HCT116 (cell line): ENCODE data around the gene SORBS1. TPM values are rescaled to one million over a fixed set of nuclear protein-coding genes. Genes with fewer than 3 reads are reported as not detected.

ENCODE experiments used
- ATAC-seq: fragments of 200-7000 bp; cut with Tn5 transposase; 2 replicates; pipeline ENCODE4 v1.9.1; 2020; ENCODE audit warnings: mild to moderate bottlenecking, moderate library complexity
- BruUV-seq: library from RNA; stranded (reverse); fragments of 400-500 nt; replicated peaks from 2 replicates; lab custom pipeline; 2021; lab: Mats Ljungman, UMichigan
- CTCF ChIA-PET: fragments of 300-600 bp; sonication (Branson Sonifier 250); formaldehyde crosslinking; loops from one replicate; lab custom pipeline; 2021; ENCODE audit warnings: antibody characterized with exemption; lab: Charles Lee
- POLR2A ChIA-PET: fragments of 300-600, 350-600 bp; sonication (Branson Sonifier 250); formaldehyde crosslinking; loops from one replicate; lab custom pipeline; 2021; ENCODE audit warnings: antibody characterized with exemption; lab: Charles Lee
- RAD21 ChIA-PET, 2 experiments: fragments of 300-600 bp; sonication (Branson Sonifier 250); formaldehyde crosslinking; loops; one replicate each; lab custom pipeline; 2023; ENCODE audit warnings: low total read pairs in 2 of 2; ENCODE audit not compliant: uncharacterized antibody in 2 of 2, unreplicated experiment in 2 of 2, low non-redundant PET in 1 of 2; lab: Charles Lee
- DNase-seq: peaks from one replicate; pipeline ENCODE4 v3.0.0-alpha.2; 2010; ENCODE audit warnings: low read depth, low spot score
- H2AFZ ChIP-seq: fragments of 200-600 bp; shearing (Covaris generic), sonication (generic); 2 replicates; pipeline ENCODE4 v1.6.1; 2017; ENCODE audit warnings: low read depth, mixed run types, mixed read lengths, antibody characterized with exemption, low read length; ENCODE audit not compliant: poor library complexity, severe bottlenecking
- H3K27ac ChIP-seq: 2 replicates; pipeline ENCODE4 v1.5.1; 2012; ENCODE audit warnings: low read depth, low read length
- H3K27me3 ChIP-seq: fragments of 200-600 bp; sonication (generic); 2 replicates; pipeline ENCODE4 v1.6.1; 2016; ENCODE audit warnings: mixed run types, low read length, mixed read lengths; ENCODE audit not compliant: insufficient read depth
- H3K36me3 ChIP-seq, 2 experiments: fragments of 200-500 bp in 1 of 2; fragments of 200-600 bp in 1 of 2; sonication (Bioruptor generic) in 1 of 2; sonication (generic) in 1 of 2; 2 replicates each; pipeline versions ENCODE4 v1.5.1 to v1.6.1; 2014 to 2016; ENCODE audit warnings: low read length in 2 of 2, inconsistent platforms in 1 of 2, mixed read lengths in 1 of 2, mixed run types in 1 of 2; ENCODE audit not compliant: insufficient read depth in 2 of 2, control insufficient read depth in 1 of 2
- H3K4me1 ChIP-seq, 2 experiments: fragments of 200-600 bp in 1 of 2; sonication (generic) in 1 of 2; 2 replicates each; pipeline versions ENCODE4 v1.5.1 to v1.6.1; 2012 to 2017; ENCODE audit warnings: low read length in 2 of 2, inconsistent platforms in 1 of 2, mild to moderate bottlenecking in 1 of 2, mixed read lengths in 1 of 2, mixed run types in 1 of 2, moderate library complexity in 1 of 2; ENCODE audit not compliant: insufficient read depth in 2 of 2, control insufficient read depth in 1 of 2
- H3K4me2 ChIP-seq: fragments of 200-600 bp; sonication (generic); 2 replicates; pipeline ENCODE4 v1.6.1; 2017; ENCODE audit warnings: mixed run types, low read length, mixed read lengths
- H3K4me3 ChIP-seq, 2 experiments: fragments of 200-600 bp in 1 of 2; sonication (generic) in 1 of 2; replicated peaks in 1 of 2; 2 replicates each; pipeline ENCODE4 v1.5.1; 2011 to 2016; ENCODE audit warnings: low read length in 2 of 2, control low read depth in 1 of 2, low read depth in 1 of 2, mild to moderate bottlenecking in 1 of 2, mixed read lengths in 1 of 2, mixed run types in 1 of 2
- H3K79me2 ChIP-seq: fragments of 200-600 bp; sonication (generic); 2 replicates; pipeline ENCODE4 v1.6.1; 2017; ENCODE audit warnings: mild to moderate bottlenecking, mixed run types, low read length, moderate library complexity, mixed read lengths; ENCODE audit not compliant: insufficient read depth
- H3K9ac ChIP-seq: fragments of 200-600 bp; sonication (generic); 2 replicates; pipeline ENCODE4 v1.6.1; 2016; ENCODE audit warnings: low read length, mixed read lengths
- H3K9me2 ChIP-seq: fragments of 200-600 bp; sonication (generic), shearing (Covaris generic); 2 replicates; pipeline ENCODE4 v1.6.1; 2017; ENCODE audit warnings: mixed run types, mild to moderate bottlenecking, moderate library complexity; ENCODE audit not compliant: insufficient read depth
- H3K9me3 ChIP-seq, 2 experiments: fragments of 200-500 bp in 1 of 2; fragments of 200-600 bp in 1 of 2; sonication (Bioruptor generic) in 1 of 2; sonication (generic) in 1 of 2; 2 replicates each; pipeline ENCODE4 v1.6.1; 2014 to 2017; ENCODE audit warnings: low read length in 2 of 2, mixed read lengths in 2 of 2, inconsistent platforms in 1 of 2, low read depth in 1 of 2, mild to moderate bottlenecking in 1 of 2, mixed run types in 1 of 2, moderate library complexity in 1 of 2; ENCODE audit not compliant: control insufficient read depth in 1 of 2, insufficient read depth in 1 of 2
- H4K20me1 ChIP-seq: fragments of 200-600 bp; sonication (generic), shearing (Covaris generic); 2 replicates; pipeline ENCODE4 v1.6.1; 2017; ENCODE audit warnings: mixed run types, mild to moderate bottlenecking, moderate library complexity; ENCODE audit not compliant: insufficient read depth
- EZH2phosphoT487 ChIP-seq: fragments of 200-600 bp; IDR thresholded peaks from 2 replicates; pipeline ENCODE4 v1.6.1; 2018; ENCODE audit warnings: antibody characterized with exemption, borderline replicate concordance
- FOSL1 ChIP-seq: IDR thresholded peaks from 2 replicates; pipeline ENCODE4 v1.6.1; 2012; ENCODE audit warnings: low read depth
- SIN3A ChIP-seq: IDR thresholded peaks from 2 replicates; pipeline ENCODE4 v1.6.1; 2012; ENCODE audit warnings: low read depth
- intact Hi-C: fragments of 100-400 bp; cut with micrococcal nuclease; formaldehyde crosslinking; loops from 2 replicates; pipeline ENCODE4 v1.10.0; 2022
- total RNA-seq: library from RNA; stranded (reverse); gene quantifications from one replicate; pipeline ENCODE4 v1.2.1, GENCODE V29; 2021; ENCODE audit not compliant: unreplicated experiment

SORBS1 gene
- total RNA-seq, 1 experiment from 2014 or later, result 3.4 TPM

- Histone ChIP-seq H3K36me3 (no peaks in the 10 kb centered on the region), H2AFZ (no peak overlapping the region), H3K79me2 (no peaks in the 10 kb centered on the region), H3K9me2 (no peaks in the 10 kb centered on the region), H3K4me2 (no peak overlapping the region), H4K20me1 (no peaks in the 10 kb centered on the region), H3K9ac (no peak overlapping the region)
- intact Hi-C loops, result no loop called here
- no peak for ATAC-seq
- CTCF ChIA-PET, result no interaction called here
- no peak for TF ChIP-seq FOSL1
- TF ChIP-seq, all 23 proteins: peak for 0
- Histone ChIP-seq H3K4me1 (no peaks in the 10 kb centered on the region), H3K27ac (no peak overlapping the region), H3K4me3 (no peak overlapping the region), H3K9me3 (no peaks in the 10 kb centered on the region), H3K27me3 (no peaks in the 10 kb centered on the region)
- ChIA-PET POLR2A (no interaction called here), RAD21 (no interaction called here)
- no TSS peak for BruUV-seq
- no peak for DNase-seq
Observed at GRCh38 chr10:95459446-95460045, 101.6 kb downstream of the SORBS1 start.

GRCh38 chr10:95458871-95459270, 102.3 kb downstream of the SORBS1 start:
- ChIA-PET POLR2A (no interaction called here), RAD21 (no interaction called here), CTCF (interaction anchor here (1.0 kb wide), 1 partner anchor 13 kb away, joined by 3 read pairs; no protein-coding TSS in a partner anchor)
- intact Hi-C loops, result no loop called here
- H3K4me2 ChIP-seq, result no peak overlapping the region
- H3K27me3 ChIP-seq, result no peaks in the 10 kb centered on the region
- ATAC-seq, result no peak
- H2AFZ ChIP-seq, result no peak overlapping the region
- H3K9ac ChIP-seq, result no peak overlapping the region
- no peaks in the 10 kb centered on the region for H3K36me3 ChIP-seq
- H3K4me1 ChIP-seq, result no peaks in the 10 kb centered on the region
- no peak for DNase-seq
- H4K20me1 ChIP-seq, result no peaks in the 10 kb centered on the region
- H3K4me3 ChIP-seq, result no peak overlapping the region
- TF ChIP-seq EZH2phosphoT487, result no peak
- no peak for TF ChIP-seq SIN3A
- no peaks in the 10 kb centered on the region for H3K79me2 ChIP-seq
- no peaks in the 10 kb centered on the region for H3K9me2 ChIP-seq
- no TSS peak for BruUV-seq
- no peaks in the 10 kb centered on the region for H3K9me3 ChIP-seq
- no peak overlapping the region for H3K27ac ChIP-seq
